HG02938 (cell line): ENCODE results near the gene NTRK2.
A peak's percentile ranks its signal among the peaks of the same experiment; 100 is the strongest.
"Not testable (repeated sequence)": the region's sequence is repeated elsewhere in the genome, so short reads cannot be mapped to it uniquely, and the experiment has no call there.

Experiments used
- ATAC-seq: cut with Tn5 transposase; IDR thresholded peaks from one replicate; pipeline ENCODE4 v1.9.1; 2021; ENCODE audit warnings: mild to moderate bottlenecking, moderate library complexity; ENCODE audit not compliant: unreplicated experiment

Gene NTRK2

GRCh38 chr9:85045271-85045670 lies 375.7 kb downstream of the NTRK2 start:
- no peak for ATAC-seq

GRCh38 chr9:85046475-85046874 lies 376.9 kb downstream of the NTRK2 start:
- ATAC-seq = no peak

- no peak for ATAC-seq
Observed at GRCh38 chr9:85053206-85053786, 383.8 kb downstream of the NTRK2 start.

GRCh38 chr9:85054017-85054416 lies 384.5 kb downstream of the NTRK2 start:
- no peak for ATAC-seq

- ATAC-seq = peak; percentile 52
Observed at GRCh38 chr9:85055506-85056202, 386.1 kb downstream of the NTRK2 start.

GRCh38 chr9:85056203-85056572 lies 386.7 kb downstream of the NTRK2 start:
- peak; percentile 61 for ATAC-seq

- no peak for ATAC-seq
Observed at GRCh38 chr9:85061969-85062368, 392.4 kb downstream of the NTRK2 start.

GRCh38 chr9:85062385-85063022 lies 393.0 kb downstream of the NTRK2 start:
- no peak for ATAC-seq

GRCh38 chr9:85064811-85065371 lies 395.4 kb downstream of the NTRK2 start:
- no peak for ATAC-seq

GRCh38 chr9:85067792-85068191 lies 398.3 kb downstream of the NTRK2 start:
- ATAC-seq = no peak

GRCh38 chr9:85069421-85069820 lies 399.9 kb downstream of the NTRK2 start:
- not testable (repeated sequence) for ATAC-seq
